ENCODE data around the gene TLE6. TPM values are rescaled to one million over a fixed set of nuclear protein-coding genes. Genes with fewer than 3 reads are reported as not detected.

The TLE6 gene
- total RNA-seq, 1 donor from 2014 or later = not detected

DNA sequence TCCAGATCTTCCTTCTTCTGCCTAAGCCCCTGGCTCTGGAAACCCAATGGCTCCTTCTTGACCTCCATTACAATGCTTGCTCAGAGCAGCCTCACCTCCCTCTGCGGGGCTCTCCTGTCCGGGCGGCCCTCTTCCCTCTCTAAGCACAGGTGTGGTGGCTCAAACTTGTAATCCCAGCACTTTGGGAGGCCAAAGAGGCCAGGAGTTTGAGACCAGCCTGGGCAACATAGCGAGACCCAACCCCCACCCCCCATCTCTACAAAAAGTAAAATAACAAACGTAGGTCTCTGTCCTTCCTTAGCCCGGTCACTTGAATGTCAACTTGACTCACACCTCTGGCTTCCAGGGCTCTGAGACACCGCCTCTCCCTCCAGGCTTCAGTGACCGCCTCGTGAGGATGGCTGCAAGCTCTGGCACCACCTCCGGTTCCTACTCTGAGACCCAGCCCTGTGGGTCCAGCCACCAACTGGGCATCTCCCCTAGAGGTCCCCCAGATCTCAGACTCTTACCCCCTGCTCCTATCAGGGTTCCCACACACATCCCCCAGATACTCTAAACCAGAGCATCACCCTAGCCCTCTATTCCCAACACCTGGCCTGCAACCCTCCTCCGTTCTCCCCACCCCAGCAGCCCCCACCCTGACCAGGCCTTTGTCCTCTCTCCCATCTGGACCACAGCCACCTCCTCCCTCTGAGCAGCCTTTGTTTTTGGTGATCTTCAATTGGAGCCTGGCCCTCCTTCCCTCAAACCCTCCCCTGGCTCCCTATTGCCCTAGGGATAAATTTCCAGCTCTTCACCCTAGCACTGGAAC, 56.4 kb downstream of the TLE6 start:
- H3K9me3 Mint-ChIP-seq (ENCODE audit: unreplicated experiment) = peaks cover 15% of the 10 kb centered on the region
- TF ChIP-seq, protein P1, sequence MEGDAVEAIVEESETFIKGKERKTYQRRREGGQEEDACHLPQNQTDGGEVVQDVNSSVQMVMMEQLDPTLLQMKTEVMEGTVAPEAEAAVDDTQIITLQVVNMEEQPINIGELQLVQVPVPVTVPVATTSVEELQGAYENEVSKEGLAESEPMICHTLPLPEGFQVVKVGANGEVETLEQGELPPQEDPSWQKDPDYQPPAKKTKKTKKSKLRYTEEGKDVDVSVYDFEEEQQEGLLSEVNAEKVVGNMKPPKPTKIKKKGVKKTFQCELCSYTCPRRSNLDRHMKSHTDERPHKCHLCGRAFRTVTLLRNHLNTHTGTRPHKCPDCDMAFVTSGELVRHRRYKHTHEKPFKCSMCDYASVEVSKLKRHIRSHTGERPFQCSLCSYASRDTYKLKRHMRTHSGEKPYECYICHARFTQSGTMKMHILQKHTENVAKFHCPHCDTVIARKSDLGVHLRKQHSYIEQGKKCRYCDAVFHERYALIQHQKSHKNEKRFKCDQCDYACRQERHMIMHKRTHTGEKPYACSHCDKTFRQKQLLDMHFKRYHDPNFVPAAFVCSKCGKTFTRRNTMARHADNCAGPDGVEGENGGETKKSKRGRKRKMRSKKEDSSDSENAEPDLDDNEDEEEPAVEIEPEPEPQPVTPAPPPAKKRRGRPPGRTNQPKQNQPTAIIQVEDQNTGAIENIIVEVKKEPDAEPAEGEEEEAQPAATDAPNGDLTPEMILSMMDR (IDR thresholded peaks at IDR 0.05; ENCODE audit: partially characterized antibody, unreplicated experiment) = no peak
- H3K36me3 Mint-ChIP-seq (ENCODE audit: unreplicated experiment) = no peaks in the 10 kb centered on the region
- DNase-seq = no peak
- H3K27me3 Mint-ChIP-seq (ENCODE audit: unreplicated experiment) = peaks cover 50% of the 10 kb centered on the region
- H3K4me3 Mint-ChIP-seq (ENCODE audit: unreplicated experiment) = no peak overlapping the region
- H3K27ac Mint-ChIP-seq (ENCODE audit: unreplicated experiment) = no peak overlapping the region
- peaks cover 13% of the 10 kb centered on the region for H3K4me1 Mint-ChIP-seq (ENCODE audit: low read depth, unreplicated experiment)

DNA sequence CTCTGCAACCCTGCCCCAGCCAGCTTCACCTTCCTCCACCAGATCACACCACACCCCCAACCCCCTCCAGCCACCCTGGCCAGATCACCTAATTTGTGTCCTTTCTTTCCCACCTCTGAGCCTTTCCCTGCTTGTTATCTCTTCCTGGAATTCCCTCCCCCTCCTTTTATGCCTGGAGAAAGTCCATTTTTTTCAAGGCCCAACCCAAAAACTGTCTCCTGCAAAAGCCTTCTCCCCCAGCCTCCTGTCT, 57.0 kb downstream of the TLE6 start:
- Mint-ChIP-seq H3K36me3 (ENCODE audit: unreplicated experiment) (no peaks in the 10 kb centered on the region), H3K27me3 (ENCODE audit: unreplicated experiment) (peaks cover 52% of the 10 kb centered on the region)

DNA sequence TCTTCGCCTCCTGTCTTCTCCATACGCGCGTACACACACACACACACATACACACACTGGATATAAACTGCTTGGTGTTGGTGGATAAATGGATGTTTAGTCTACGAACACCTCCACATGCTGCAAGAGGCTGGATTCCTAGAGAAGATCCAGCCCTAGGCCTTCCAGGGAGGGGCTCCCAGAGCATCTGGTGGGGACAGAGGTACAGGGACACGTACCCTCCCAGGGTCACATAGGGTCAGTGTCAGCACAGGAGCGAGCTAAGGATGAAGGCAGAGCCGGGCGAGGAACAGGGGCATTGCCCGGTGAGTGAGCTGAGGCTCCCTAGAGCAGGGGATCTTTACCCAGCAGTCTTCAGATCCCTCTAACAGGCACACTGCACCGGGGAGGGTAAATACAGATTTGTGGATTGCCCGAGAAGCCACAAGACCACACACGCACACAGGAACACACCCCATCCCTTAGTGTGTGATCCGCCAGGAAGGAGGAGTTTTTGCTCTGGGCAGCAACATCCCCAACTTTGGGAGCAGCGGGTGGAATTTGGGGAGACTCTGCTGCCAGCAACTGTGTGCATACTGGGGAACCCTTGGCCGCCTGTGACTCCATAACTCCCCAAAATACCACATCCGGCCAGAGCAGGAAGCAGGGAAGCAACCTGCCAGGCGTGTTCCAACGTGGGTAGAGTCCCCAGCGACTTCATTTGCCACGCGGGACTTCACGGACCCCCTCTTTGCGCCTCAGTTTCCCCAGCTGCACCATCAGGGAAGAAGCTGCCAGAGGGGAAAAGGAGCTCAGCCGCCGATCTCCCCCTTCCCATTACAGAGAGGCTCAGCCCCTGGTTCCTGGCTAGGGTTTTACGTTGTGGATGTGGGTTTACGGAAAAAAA, 57.5 kb downstream of the TLE6 start:
- Mint-ChIP-seq H3K4me1 (ENCODE audit: low read depth, unreplicated experiment) (peaks cover 13% of the 10 kb centered on the region), H3K36me3 (ENCODE audit: unreplicated experiment) (no peaks in the 10 kb centered on the region), H3K27me3 (ENCODE audit: unreplicated experiment) (peaks cover 55% of the 10 kb centered on the region), H3K9me3 (ENCODE audit: unreplicated experiment) (peaks cover 15% of the 10 kb centered on the region), H3K4me3 (ENCODE audit: unreplicated experiment) (peak overlapping the region; percentile 85), H3K27ac (ENCODE audit: unreplicated experiment) (no peak overlapping the region)
- DNase-seq = no peak
- TF ChIP-seq, protein P1 (IDR thresholded peaks at IDR 0.05; ENCODE audit: partially characterized antibody, unreplicated experiment) = no peak

More for the DNA sequence above, 57.0 kb downstream of the TLE6 start:
- TF ChIP-seq, protein P1 (IDR thresholded peaks at IDR 0.05; ENCODE audit: partially characterized antibody, unreplicated experiment) = no peak
- DNase-seq = no peak
- Mint-ChIP-seq H3K9me3 (ENCODE audit: unreplicated experiment) (peaks cover 15% of the 10 kb centered on the region), H3K27ac (ENCODE audit: unreplicated experiment) (no peak overlapping the region), H3K4me3 (ENCODE audit: unreplicated experiment) (no peak overlapping the region), H3K4me1 (ENCODE audit: low read depth, unreplicated experiment) (peaks cover 13% of the 10 kb centered on the region)

DNA sequence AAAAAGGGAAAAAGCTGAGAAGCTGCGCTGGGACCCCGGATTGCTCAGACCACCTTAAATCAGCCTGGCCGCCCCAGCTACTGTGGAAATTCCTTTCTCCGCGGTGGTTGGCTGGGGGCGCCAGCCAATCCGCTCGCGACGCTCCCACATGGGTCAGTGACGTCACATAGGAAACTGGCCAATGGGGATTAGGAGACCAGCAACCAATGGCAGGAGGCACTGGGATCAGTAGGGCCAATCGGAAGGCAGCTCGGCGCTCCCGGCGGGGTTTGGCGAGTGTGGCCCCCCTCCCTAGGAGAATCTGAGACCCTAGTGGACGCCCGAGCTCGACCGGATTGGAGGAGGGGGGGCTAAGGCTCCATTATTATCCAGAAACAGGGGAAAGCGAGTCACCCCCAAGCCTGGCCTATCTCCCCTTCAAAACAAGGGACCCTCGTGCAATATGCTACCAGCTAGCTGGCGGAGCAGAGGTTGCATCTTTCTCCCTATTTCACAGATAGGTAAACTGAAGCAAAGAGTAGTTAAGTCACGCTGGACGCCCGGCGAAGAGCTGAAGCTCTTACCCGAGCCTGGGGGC, 58.3 kb downstream of the TLE6 start:
- peak overlapping the region; percentile 85 for H3K4me3 Mint-ChIP-seq (ENCODE audit: unreplicated experiment)
- no peaks in the 10 kb centered on the region for H3K36me3 Mint-ChIP-seq (ENCODE audit: unreplicated experiment)
- TF ChIP-seq, protein P1 (IDR thresholded peaks at IDR 0.05; ENCODE audit: partially characterized antibody, unreplicated experiment) = no peak
- peaks cover 13% of the 10 kb centered on the region for H3K4me1 Mint-ChIP-seq (ENCODE audit: low read depth, unreplicated experiment)
- H3K9me3 Mint-ChIP-seq (ENCODE audit: unreplicated experiment) = peaks cover 15% of the 10 kb centered on the region
- DNase-seq = peak; percentile 95
- H3K27ac Mint-ChIP-seq (ENCODE audit: unreplicated experiment) = no peak overlapping the region
- H3K27me3 Mint-ChIP-seq (ENCODE audit: unreplicated experiment) = peaks cover 56% of the 10 kb centered on the region
